OCI-LY7 (cell line): ENCODE measurements around the gene CSNK1G1. TPM values are rescaled to one million over a fixed set of nuclear protein-coding genes. Genes with fewer than 3 reads are reported as not detected.

ENCODE experiments used
- BruUV-seq: library from RNA; stranded (reverse); fragments of 400-500 nt; replicated peaks from 2 replicates; lab custom pipeline; 2021; lab: Mats Ljungman, UMichigan
- CTCF ChIA-PET: fragments of 300-600 bp; sonication (Branson Sonifier 250); formaldehyde crosslinking; loops from one replicate; lab custom pipeline; 2022; ENCODE audit warnings: antibody characterized with exemption; ENCODE audit not compliant: unreplicated experiment; lab: Charles Lee
- POLR2A ChIA-PET: fragments of 300-600 bp; sonication (Branson Sonifier 250); formaldehyde crosslinking; loops from one replicate; lab custom pipeline; 2022; ENCODE audit warnings: antibody characterized with exemption; lab: Charles Lee
- DNase-seq: peaks from one replicate; pipeline ENCODE4 v3.0.0-alpha.2; 2015; ENCODE audit warnings: low spot score
- H2AFZ ChIP-seq: fragments of 200-600 bp; sonication (generic), shearing (Covaris generic); 2 replicates; pipeline ENCODE4 v1.6.1; 2014; ENCODE audit warnings: mild to moderate bottlenecking, antibody characterized with exemption, low read length, moderate library complexity
- H3K27ac ChIP-seq: fragments of 200-600 bp; sonication (generic); 2 replicates; pipeline ENCODE4 v1.5.1; 2014; ENCODE audit warnings: mixed run types, low read depth, mild to moderate bottlenecking, moderate library complexity, low read length, inconsistent platforms; ENCODE audit not compliant: poor library complexity, severe bottlenecking
- H3K36me3 ChIP-seq: fragments of 200-600 bp; sonication (generic); 2 replicates; pipeline ENCODE4 v1.6.1; 2014; ENCODE audit warnings: mild to moderate bottlenecking, antibody characterized with exemption, low read length, moderate library complexity, mixed read lengths; ENCODE audit not compliant: insufficient read depth
- H3K4me1 ChIP-seq: fragments of 200-600 bp; sonication (generic); 2 replicates; pipeline ENCODE4 v1.5.1; 2014; ENCODE audit warnings: mild to moderate bottlenecking, low read length; ENCODE audit not compliant: insufficient read depth, poor library complexity, severe bottlenecking
- H3K4me2 ChIP-seq: fragments of 200-600 bp; sonication (generic); 2 replicates; pipeline ENCODE4 v1.6.1; 2014; ENCODE audit warnings: mild to moderate bottlenecking, low read length
- H3K4me3 ChIP-seq: fragments of 200-600 bp; sonication (generic); 2 replicates; pipeline ENCODE4 v1.5.1; 2014; ENCODE audit warnings: mild to moderate bottlenecking, low read depth, low read length; ENCODE audit not compliant: poor library complexity, severe bottlenecking
- H3K79me2 ChIP-seq: fragments of 200-600 bp; sonication (generic); 2 replicates; pipeline ENCODE4 v1.6.1; 2016; ENCODE audit warnings: low read depth, mild to moderate bottlenecking, low read length, moderate library complexity, mixed read lengths; ENCODE audit not compliant: insufficient read depth
- H3K9me2 ChIP-seq: fragments of 200-600 bp; sonication (generic); 2 replicates; pipeline ENCODE4 v1.6.1; 2016; ENCODE audit warnings: mild to moderate bottlenecking, low read length, mixed read lengths; ENCODE audit not compliant: insufficient read depth
- H3K9me3 ChIP-seq: fragments of 200-600 bp; sonication (generic); 2 replicates; pipeline ENCODE4 v1.6.1; 2014; ENCODE audit warnings: mild to moderate bottlenecking, mixed run types, low read length, mixed read lengths
- H4K20me1 ChIP-seq: fragments of 200-600 bp; sonication (generic); 2 replicates; pipeline ENCODE4 v1.6.1; 2014; ENCODE audit warnings: mild to moderate bottlenecking, antibody characterized with exemption, low read length, moderate library complexity, mixed read lengths; ENCODE audit not compliant: insufficient read depth
- EZH2phosphoT487 ChIP-seq: fragments of 200-600 bp; sonication (generic); IDR thresholded peaks from 2 replicates; pipeline ENCODE4 v1.6.1; 2018; ENCODE audit warnings: low read depth, borderline replicate concordance, mild to moderate bottlenecking, mixed run types, antibody characterized with exemption, low read length, moderate library complexity, mixed read lengths
- intact Hi-C: fragments of 100-400 bp; cut with micrococcal nuclease; formaldehyde crosslinking; loops from one replicate; pipeline ENCODE4 v1.10.0; 2022; ENCODE audit not compliant: unreplicated experiment
- total RNA-seq, 2 experiments: library from RNA; depleted of rRNA in 1 of 2; stranded (reverse); fragments of >200 nt in 1 of 2; shearing (Covaris generic) in 1 of 2; gene quantifications; 2 replicates each; pipeline ENCODE4 v1.2.3, GENCODE V29; 2014 to 2022
- TF ChIP-seq, protein P1 (sequence below): fragments of 200-600 bp; sonication (generic); conservative IDR thresholded peaks from 2 replicates; pipeline ENCODE4 v1.5.1; 2014; ENCODE audit warnings: mild to moderate bottlenecking, antibody characterized with exemption, low read length, moderate library complexity, mixed read lengths

The CSNK1G1 gene
- total RNA-seq, 2 experiments from 2014 or later, result 8.8 to 14.1 TPM

DNA sequence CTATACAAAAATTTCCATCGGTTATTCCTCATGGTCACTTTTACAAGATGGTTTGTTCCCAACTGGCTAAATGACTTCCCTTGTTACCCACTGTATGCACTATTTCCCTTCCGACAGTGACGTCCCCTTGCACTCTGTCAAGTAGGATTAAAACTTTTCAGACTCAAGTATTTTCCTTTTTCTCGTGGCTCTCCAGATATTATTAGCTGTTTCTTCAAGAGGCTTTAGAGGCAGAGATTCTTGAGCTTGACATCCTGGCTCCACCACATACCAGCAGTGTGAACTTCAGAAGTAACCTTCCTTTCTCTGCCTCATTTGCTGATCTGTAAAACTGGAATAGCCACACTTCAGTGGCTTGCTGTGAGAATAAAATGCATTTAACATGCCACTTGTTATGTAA is 14.0 kb downstream of the CSNK1G1 start:
- Histone ChIP-seq H3K4me1 (no peaks in the 10 kb centered on the region), H3K4me3 (no peak overlapping the region), H3K9me2 (no peaks in the 10 kb centered on the region), H2AFZ (no peak overlapping the region), H4K20me1 (no peaks in the 10 kb centered on the region), H3K36me3 (0 out of 2 replicates have a peak, but pooled peaks cover 3% of the 10 kb centered on the region), H3K27ac (no peak overlapping the region), H3K79me2 (0 out of 2 replicates have a peak, but pooled peaks cover 6% of the 10 kb centered on the region), H3K9me3 (no peaks in the 10 kb centered on the region), H3K4me2 (no peak overlapping the region)
- CTCF ChIA-PET, result no interaction called here
- intact Hi-C loops, result no loop called here
- TF ChIP-seq, protein P1, sequence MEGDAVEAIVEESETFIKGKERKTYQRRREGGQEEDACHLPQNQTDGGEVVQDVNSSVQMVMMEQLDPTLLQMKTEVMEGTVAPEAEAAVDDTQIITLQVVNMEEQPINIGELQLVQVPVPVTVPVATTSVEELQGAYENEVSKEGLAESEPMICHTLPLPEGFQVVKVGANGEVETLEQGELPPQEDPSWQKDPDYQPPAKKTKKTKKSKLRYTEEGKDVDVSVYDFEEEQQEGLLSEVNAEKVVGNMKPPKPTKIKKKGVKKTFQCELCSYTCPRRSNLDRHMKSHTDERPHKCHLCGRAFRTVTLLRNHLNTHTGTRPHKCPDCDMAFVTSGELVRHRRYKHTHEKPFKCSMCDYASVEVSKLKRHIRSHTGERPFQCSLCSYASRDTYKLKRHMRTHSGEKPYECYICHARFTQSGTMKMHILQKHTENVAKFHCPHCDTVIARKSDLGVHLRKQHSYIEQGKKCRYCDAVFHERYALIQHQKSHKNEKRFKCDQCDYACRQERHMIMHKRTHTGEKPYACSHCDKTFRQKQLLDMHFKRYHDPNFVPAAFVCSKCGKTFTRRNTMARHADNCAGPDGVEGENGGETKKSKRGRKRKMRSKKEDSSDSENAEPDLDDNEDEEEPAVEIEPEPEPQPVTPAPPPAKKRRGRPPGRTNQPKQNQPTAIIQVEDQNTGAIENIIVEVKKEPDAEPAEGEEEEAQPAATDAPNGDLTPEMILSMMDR, result no peak
- no peak for TF ChIP-seq EZH2phosphoT487
- POLR2A ChIA-PET, result interaction anchor here (0.6 to 0.7 kb wide), 3 partner anchors 100 to 535 kb away, joined by 3 to 4 read pairs (median 3); no protein-coding TSS in a partner anchor
- no peak for DNase-seq
- no TSS peak for BruUV-seq

DNA sequence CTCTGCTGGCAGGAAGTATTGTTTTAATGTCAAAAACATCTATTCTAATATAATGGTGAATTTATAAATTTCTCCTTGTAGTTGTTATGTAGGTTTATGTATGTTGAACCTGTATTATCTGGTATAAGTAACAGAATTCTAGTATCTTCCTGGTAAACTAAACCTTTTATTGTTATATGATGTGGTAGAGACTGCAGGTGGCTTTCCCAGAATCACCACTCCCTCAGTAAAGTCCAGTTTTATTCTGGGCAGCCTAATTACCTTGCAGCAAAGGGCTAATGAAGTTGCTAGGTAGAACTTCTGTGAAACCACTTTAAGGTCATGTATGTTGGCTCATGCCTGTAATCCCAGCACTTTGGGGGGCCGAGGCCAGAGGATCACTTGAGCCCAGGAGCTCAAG is 15.6 kb downstream of the CSNK1G1 start:
- Histone ChIP-seq H3K27ac (no peak overlapping the region), H3K4me3 (no peak overlapping the region), H3K4me2 (no peak overlapping the region), H3K9me3 (no peaks in the 10 kb centered on the region), H4K20me1 (no peaks in the 10 kb centered on the region), H3K36me3 (0 out of 2 replicates have a peak, but pooled peaks cover 3% of the 10 kb centered on the region), H3K9me2 (no peaks in the 10 kb centered on the region), H2AFZ (no peak overlapping the region), H3K4me1 (no peaks in the 10 kb centered on the region), H3K79me2 (0 out of 2 replicates have a peak, but pooled peaks cover 6% of the 10 kb centered on the region)
- intact Hi-C loops, result no loop called here
- TF ChIP-seq, protein P1, result no peak
- no peak for TF ChIP-seq EZH2phosphoT487
- ChIA-PET POLR2A (interaction anchor here (0.6 kb wide), 1 partner anchor 27 kb away, joined by 4 read pairs; no protein-coding TSS in a partner anchor), CTCF (no interaction called here)
- no peak for DNase-seq
- no TSS peak for BruUV-seq

DNA sequence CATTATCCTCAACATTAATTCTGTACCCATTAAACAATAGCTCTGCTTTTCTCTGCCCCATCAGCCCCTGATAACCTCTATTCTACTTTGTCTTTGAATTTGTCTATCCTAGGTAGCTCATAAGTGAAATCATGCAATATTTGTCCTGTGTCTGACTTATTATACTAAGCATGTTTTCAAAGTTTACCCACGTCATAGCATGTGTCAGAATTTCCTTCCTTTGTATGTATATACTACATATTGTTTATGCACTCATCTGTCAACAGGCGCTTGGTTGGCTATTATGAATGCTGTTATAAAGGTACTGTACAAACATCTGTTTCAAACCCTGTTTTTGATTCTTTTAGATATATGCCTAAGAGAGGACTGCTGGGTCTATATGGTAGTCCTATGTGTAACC is 18.2 kb downstream of the CSNK1G1 start:
- H3K4me2 ChIP-seq, result no peak overlapping the region
- H3K4me3 ChIP-seq, result no peak overlapping the region
- no TSS peak for BruUV-seq
- no peaks in the 10 kb centered on the region for H3K9me2 ChIP-seq
- no peaks in the 10 kb centered on the region for H4K20me1 ChIP-seq
- no peaks in the 10 kb centered on the region for H3K4me1 ChIP-seq
- POLR2A ChIA-PET, result interaction anchor here (0.5 kb wide), 2 partner anchors 52 to 590 kb away, joined by 3 to 4 read pairs; no protein-coding TSS in a partner anchor
- no peaks in the 10 kb centered on the region for H3K79me2 ChIP-seq
- H2AFZ ChIP-seq, result no peak overlapping the region
- intact Hi-C loops, result no loop called here
- H3K27ac ChIP-seq, result no peak overlapping the region
- CTCF ChIA-PET, result no interaction called here
- DNase-seq, result no peak
- 0 out of 2 replicates have a peak, but pooled peaks cover 3% of the 10 kb centered on the region for H3K36me3 ChIP-seq
- no peak for TF ChIP-seq EZH2phosphoT487
- TF ChIP-seq, protein P1, result no peak
- H3K9me3 ChIP-seq, result no peaks in the 10 kb centered on the region
